K562 (cell line): ENCODE data around the gene ARHGEF3. TPM values are rescaled to one million over a fixed set of nuclear protein-coding genes. Genes with fewer than 3 reads are reported as not detected.
"Not testable (repeated sequence)": the region's sequence is repeated elsewhere in the genome, so short reads cannot be mapped to it uniquely, and the experiment has no call there.

ENCODE experiments used
- ATAC-seq: fragments of 200-7000 bp; cut with Tn5 transposase; 3 replicates; pipeline ENCODE4 v1.9.1; 2020; ENCODE audit warnings: moderate library complexity
- BruUV-seq: library from RNA; stranded (reverse); fragments of 400-500 nt; replicated peaks from 2 replicates; lab custom pipeline; 2021; lab: Mats Ljungman, UMichigan
- CTCF ChIA-PET: fragments of 300-600 bp; formaldehyde crosslinking; extraction: SDS; loops from one replicate; lab custom pipeline; 2021; ENCODE audit warnings: low intra/inter-chr PET ratio; lab: Yijun Ruan, JAX
- POLR2A ChIA-PET: fragments of 300-600, 350-650 bp; sonication (Branson Sonifier 250); formaldehyde crosslinking; extraction: SDS; loops from one replicate; lab custom pipeline; 2021; ENCODE audit warnings: antibody characterized with exemption, inconsistent platforms; lab: Yijun Ruan, JAX
- DNase-seq, 4 experiments: peaks; one replicate each; pipeline versions ENCODE4 v3.0.0 to v3.0.0-alpha.2; 2011 to 2018; ENCODE audit warnings: low spot score in 3 of 4, mixed read lengths in 3 of 4; ENCODE audit errors: extremely low read depth in 1 of 4
- FAIRE-seq: peaks from 2 replicates; lab custom pipeline; 2011; peaks lifted over from hg19 to GRCh38; lab: Jason Lieb, UNC
- H2AFZ ChIP-seq: 2 replicates; pipeline ENCODE4 v1.6.0; 2011; ENCODE audit warnings: low read depth, low read length, control low read depth, inconsistent platforms
- H3K27ac ChIP-seq: fragments of 200-600 bp; 3 replicates; pipeline ENCODE4 v1.8.0; 2011; ENCODE audit warnings: low read depth, mild to moderate bottlenecking, control low read depth, inconsistent platforms, low read length, moderate library complexity, mixed read lengths; ENCODE audit errors: extremely low read depth
- H3K27me3 ChIP-seq, 2 experiments: fragments of 300-600 bp in 1 of 2; 2 replicates in 1 of 2; 3 replicates in 1 of 2; pipeline versions ENCODE4 v1.6.0 to v1.8.0; 2011; ENCODE audit warnings: inconsistent platforms in 2 of 2, low read length in 2 of 2, mild to moderate bottlenecking in 1 of 2, mixed read lengths in 1 of 2, moderate library complexity in 1 of 2; ENCODE audit not compliant: control insufficient read depth in 2 of 2, insufficient read depth in 2 of 2
- H3K36me3 ChIP-seq: fragments of 300-600 bp; 3 replicates; pipeline ENCODE4 v1.8.0; 2011; ENCODE audit warnings: mild to moderate bottlenecking, low read length, inconsistent platforms; ENCODE audit not compliant: control insufficient read depth, insufficient read depth
- H3K4me1 ChIP-seq, 2 experiments: fragments of 200-600 bp in 1 of 2; replicated peaks in 1 of 2; 2 replicates in 1 of 2; 3 replicates in 1 of 2; pipeline versions ENCODE4 v1.5.1 to v1.8.0; 2011; ENCODE audit warnings: inconsistent platforms in 2 of 2, low read length in 2 of 2, mild to moderate bottlenecking in 1 of 2, mixed read lengths in 1 of 2, moderate library complexity in 1 of 2; ENCODE audit not compliant: control insufficient read depth in 2 of 2, insufficient read depth in 2 of 2
- H3K4me2 ChIP-seq: 2 replicates; pipeline ENCODE4 v1.6.1; 2011; ENCODE audit warnings: low read length, control low read depth, inconsistent platforms, mixed read lengths; ENCODE audit not compliant: insufficient read depth
- H3K4me3 ChIP-seq: fragments of 200-600 bp; sonication (generic), shearing (Covaris generic); 2 replicates; pipeline ENCODE4 v1.5.1; 2016; ENCODE audit warnings: control low read depth, inconsistent platforms
- H3K79me2 ChIP-seq: fragments of 200-600 bp; 3 replicates; pipeline ENCODE4 v1.8.0; 2011; ENCODE audit warnings: low read length, inconsistent platforms; ENCODE audit not compliant: control insufficient read depth, insufficient read depth
- H3K9ac ChIP-seq, 2 experiments: 2 replicates each; pipeline versions ENCODE4 v1.6.0 to v1.6.1; 2011; ENCODE audit warnings: low read depth in 2 of 2, low read length in 2 of 2, control low read depth in 1 of 2, inconsistent platforms in 1 of 2, mild to moderate bottlenecking in 1 of 2, mixed read lengths in 1 of 2; ENCODE audit not compliant: insufficient read depth in 1 of 2
- H3K9me1 ChIP-seq: one replicate; pipeline ENCODE4 v1.6.0; 2011; ENCODE audit warnings: inconsistent platforms, mild to moderate bottlenecking, low read length, moderate library complexity; ENCODE audit not compliant: control insufficient read depth, insufficient read depth
- H3K9me3 ChIP-seq: replicated peaks from 2 replicates; pipeline ENCODE4 v1.5.1; 2011; ENCODE audit warnings: low read depth, low read length, inconsistent platforms; ENCODE audit not compliant: control insufficient read depth, insufficient read depth
- H4K20me1 ChIP-seq: replicated peaks from 2 replicates; pipeline ENCODE4 v1.6.1; 2011; ENCODE audit warnings: low read length, inconsistent platforms, mixed read lengths; ENCODE audit not compliant: control insufficient read depth, insufficient read depth
- BCLAF1 ChIP-seq, 2 experiments: fragments of 450-650 bp in 1 of 2; IDR thresholded peaks; 2 replicates each; pipeline ENCODE4 v1.6.1; 2011 to 2017; ENCODE audit warnings: low read depth in 2 of 2, antibody characterized with exemption in 1 of 2, borderline replicate concordance in 1 of 2, low read length in 1 of 2, mild to moderate bottlenecking in 1 of 2, mixed read lengths in 1 of 2; ENCODE audit not compliant: control insufficient read depth in 1 of 2
- CEBPB ChIP-seq: fragments of 450-650 bp; IDR thresholded peaks from 2 replicates; pipeline ENCODE4 v1.6.1; 2016; ENCODE audit warnings: missing genetic modification characterization, missing compliant biosample characterization
- DPF2 ChIP-seq: fragments of 450-650 bp; IDR thresholded peaks from 2 replicates; pipeline ENCODE4 v1.6.1; 2016
- HMBOX1 ChIP-seq: sonication (generic); IDR thresholded peaks from 2 replicates; pipeline ENCODE4 v1.6.1; 2016
- MEF2D ChIP-seq: conservative IDR thresholded peaks from 2 replicates; pipeline ENCODE4 v1.6.1; 2016; ENCODE audit warnings: low read depth, missing genetic modification characterization, missing compliant biosample characterization
- MLX ChIP-seq, 2 experiments: fragments of 450-650 bp in 1 of 2; sonication (generic) in 1 of 2; formaldehyde crosslinking; conservative IDR thresholded peaks; 2 replicates each; pipeline versions ENCODE4 v1.4.0 to v1.8.1; 2020 to 2022; ENCODE audit warnings: mild to moderate bottlenecking in 1 of 2, missing genetic modification reagents in 1 of 2
- NR2C2 ChIP-seq, 2 experiments: fragments of 200-800 bp in 1 of 2; sonication (Bioruptor generic) in 1 of 2; sonication (generic) in 1 of 2; formaldehyde crosslinking in 1 of 2; IDR thresholded peaks; 2 replicates each; pipeline versions ENCODE4 v1.6.1 to v1.8.0; 2016 to 2022; ENCODE audit warnings: mild to moderate bottlenecking in 1 of 2, missing compliant biosample characterization in 1 of 2, missing genetic modification characterization in 1 of 2, missing genetic modification reagents in 1 of 2
- PML ChIP-seq: IDR thresholded peaks from 2 replicates; pipeline ENCODE4 v1.6.1; 2012; ENCODE audit warnings: low read length, inconsistent platforms
- TGIF2 ChIP-seq: sonication (generic); formaldehyde crosslinking; IDR thresholded peaks from 2 replicates; pipeline ENCODE4 v1.8.1; 2022; ENCODE audit warnings: mild to moderate bottlenecking, missing genetic modification reagents, moderate library complexity
- ZKSCAN8 ChIP-seq: fragments of 200-800 bp; sonication (Bioruptor generic); IDR thresholded peaks from 2 replicates; pipeline ENCODE4 v1.6.1; 2016; ENCODE audit warnings: missing genetic modification characterization, missing compliant biosample characterization
- ZNF239 ChIP-seq: fragments of 250-450 bp; sonication (Bioruptor Pico); IDR thresholded peaks from 2 replicates; pipeline ENCODE4 v1.4.0; 2020; ENCODE audit warnings: mild to moderate bottlenecking
- ZNF282 ChIP-seq: sonication (generic); formaldehyde crosslinking; IDR thresholded peaks from 2 replicates; pipeline ENCODE4 v1.8.1; 2023; ENCODE audit warnings: missing genetic modification reagents
- ZNF766 ChIP-seq: fragments of 200-800 bp; sonication (Bioruptor generic); conservative IDR thresholded peaks from 2 replicates; pipeline ENCODE4 v1.6.1; 2016; ENCODE audit warnings: missing genetic modification characterization, missing compliant biosample characterization
- WGBS: fragments of 100-300 bp; shearing (Covaris generic); methylation state at CpG from one replicate; pipeline ENCODE4 v1.1.6; 2016; ENCODE audit warnings: low coverage, mixed read lengths; ENCODE audit not compliant: insufficient coverage; ENCODE audit errors: missing lambda C conversion rate; 5-methylcytosine and 5-hydroxymethylcytosine counted together
- in situ Hi-C: fragments of 300-500 bp; cut with MboI; formaldehyde crosslinking; loops from 4 replicates; pipeline ENCODE4 v1.15.0; 2018; ENCODE audit warnings: inconsistent platforms, mixed read lengths
- intact Hi-C: fragments of 100-400 bp; cut with micrococcal nuclease; formaldehyde crosslinking; loops from 2 replicates; pipeline ENCODE4 v1.14.2; 2022
- polyA plus RNA-seq, 8 experiments: library from polyadenylated mRNA; depleted of rRNA in 4 of 8; stranded (reverse) in 5 of 8; unstranded in 3 of 8; fragments of >200 nt; fragmentation: Nextera tagmentation in 2 of 8; fragmentation: Illumina TruSeq in 1 of 8; extraction: Ambion mirVana in 2 of 8; extraction: Trizol in 1 of 8; gene quantifications; 2 replicates each; pipeline versions ENCODE4 v1.2.1 to v1.2.3, GENCODE V29; 2011 to 2014; ENCODE audit warnings: inconsistent platforms in 1 of 8, missing spikeins in 1 of 8
- total RNA-seq, 7 experiments: library from RNA; depleted of rRNA in 6 of 7; stranded (reverse); fragments of >200 nt in 6 of 7; fragmentation: Illumina TruSeq in 2 of 7; extraction: Trizol in 2 of 7; gene quantifications; 2 replicates each; pipeline versions ENCODE4 v1.2.1 to v1.2.3, GENCODE V29; 2011 to 2021; ENCODE audit warnings: low replicate concordance in 1 of 7

ARHGEF3 gene
- total and polyA plus RNA-seq, 9 of the 15 experiments (the other 6 are each of a cell fraction or from before 2014, with no cell fraction given): 0.77 to 2.7 (median 1.4) TPM

- TF ChIP-seq NR2C2 (CRISPR knock-in tag; IDR thresholded peaks at IDR 0.05) (no peak), NR2C2 (tag; IDR thresholded peaks at IDR 0.05) (peak; percentile 18; the same call in 1 of the 2 replicates), ZNF239 (CRISPR knock-in tag) (no peak), BCLAF1 (IDR thresholded peaks at IDR 0.05; ENCODE audit: borderline replicate concordance in 1 of 2, control insufficient read depth in 1 of 2, low read depth in 2 of 2, low read length in 1 of 2) (no peak), TGIF2 (no peak), PML (no peak), DPF2 (no peak), CEBPB (tag) (0 out of 2 replicates have a peak, but pooled peaks have one; percentile 9), ZNF282 (no peak), HMBOX1 (peak; percentile 44; the same call in 1 of the 2 replicates), MEF2D (tag) (no peak), ZNF766 (CRISPR knock-in tag) (no peak), ZKSCAN8 (peak; percentile 81; the same call in 1 of the 2 replicates), MLX (CRISPR knock-in tag; conservative IDR thresholded peaks at IDR 0.05) (no peak)
Measured at GRCh38 chr3:56758539-56758981, 43.2 kb downstream of the ARHGEF3 start (continued).

- H3K9me1 ChIP-seq, ATAC-seq, BruUV-seq, DNase-seq, H3K4me1 ChIP-seq, H3K9ac ChIP-seq, H3K79me2 ChIP-seq, intact Hi-C loops, H3K4me2 ChIP-seq, H4K20me1 ChIP-seq, H3K4me3 ChIP-seq, H3K27ac ChIP-seq, H3K36me3 ChIP-seq, CTCF ChIA-PET, POLR2A ChIA-PET, in situ Hi-C loops, FAIRE-seq, H3K9me3 ChIP-seq, H3K27me3 ChIP-seq, H2AFZ ChIP-seq: not testable (repeated sequence)
- WGBS: 17% methylated on average over 8 of the region's 11 CpGs
Measured at GRCh38 chr3:56758042-56758441, 43.7 kb downstream of the ARHGEF3 start.
